Measurements from ENCODE around the gene FKBP8.
"Not testable (repeated sequence)": the region's sequence is repeated elsewhere in the genome, so short reads cannot be mapped to it uniquely, and the experiment has no call there.

Gene FKBP8

GRCh38 chr19:18558604-18559003, 15.2 kb upstream of the FKBP8 start:
- DNase-seq: no peak

- no peak for DNase-seq
These were observed 14.8 kb upstream of the FKBP8 start for GRCh38 chr19:18558202-18558555.

- DNase-seq: peak; percentile 99
These were observed 14.2 kb upstream of the FKBP8 start, which contains the start of gene KXD1 for GRCh38 chr19:18557411-18558201. Gene KXD1 (plus strand): TSS chr19:18557870. CDS start chr19:18562057, 4,187 bp downstream.

GRCh38 chr19:18551631-18552030, 8.3 kb upstream of the FKBP8 start:
- DNase-seq: no peak

- peak; percentile 53 for DNase-seq
These were observed 572 bp upstream of the FKBP8 start for GRCh38 chr19:18543814-18544475.

- DNase-seq: no peak
These were observed 1.1 kb downstream of the FKBP8 start for GRCh38 chr19:18541992-18542940.

- DNase-seq: no peak
These were observed 1.9 kb downstream of the FKBP8 start for GRCh38 chr19:18541258-18541991.

- DNase-seq: not testable (repeated sequence)
These were observed 3.2 kb downstream of the FKBP8 start for GRCh38 chr19:18540200-18540599.

GRCh38 chr19:18539372-18539771, 4.0 kb downstream of the FKBP8 start:
- no peak for DNase-seq

- DNase-seq: no peak
These were observed 5.3 kb downstream of the FKBP8 start for GRCh38 chr19:18538115-18538514.

- DNase-seq: no peak
These were observed 5.9 kb downstream of the FKBP8 start for GRCh38 chr19:18537431-18537830.

GRCh38 chr19:18536475-18536874, 6.9 kb downstream of the FKBP8 start:
- no peak for DNase-seq

GRCh38 chr19:18533058-18533457, 10.3 kb downstream of the FKBP8 start:
- DNase-seq: no peak

GRCh38 chr19:18532168-18532890, 11.0 kb downstream of the FKBP8 start:
- DNase-seq: no peak

- DNase-seq: no peak
These were observed 11.9 kb downstream of the FKBP8 start for GRCh38 chr19:18531485-18531884.

- DNase-seq: no peak
These were observed 13.6 kb downstream of the FKBP8 start for GRCh38 chr19:18529782-18530181.

- no peak for DNase-seq
These were observed 17.1 kb downstream of the FKBP8 start for GRCh38 chr19:18526316-18526715.

- no peak for DNase-seq
These were observed 19.5 kb downstream of the FKBP8 start for GRCh38 chr19:18523841-18524240.

GRCh38 chr19:18522862-18523440, 20.4 kb downstream of the FKBP8 start:
- DNase-seq: not testable (repeated sequence)

GRCh38 chr19:18522124-18522861, 21.1 kb downstream of the FKBP8 start:
- DNase-seq: peak; percentile 100
